CD4-positive, alpha-beta T cell treated with Interleukin-17A for 1 hour (primary cell): ENCODE data around the gene GPATCH2L.

Experiments
- DNase-seq: peaks from one replicate; pipeline ENCODE4 v3.0.0-alpha.2; 2020

GPATCH2L gene

DNA sequence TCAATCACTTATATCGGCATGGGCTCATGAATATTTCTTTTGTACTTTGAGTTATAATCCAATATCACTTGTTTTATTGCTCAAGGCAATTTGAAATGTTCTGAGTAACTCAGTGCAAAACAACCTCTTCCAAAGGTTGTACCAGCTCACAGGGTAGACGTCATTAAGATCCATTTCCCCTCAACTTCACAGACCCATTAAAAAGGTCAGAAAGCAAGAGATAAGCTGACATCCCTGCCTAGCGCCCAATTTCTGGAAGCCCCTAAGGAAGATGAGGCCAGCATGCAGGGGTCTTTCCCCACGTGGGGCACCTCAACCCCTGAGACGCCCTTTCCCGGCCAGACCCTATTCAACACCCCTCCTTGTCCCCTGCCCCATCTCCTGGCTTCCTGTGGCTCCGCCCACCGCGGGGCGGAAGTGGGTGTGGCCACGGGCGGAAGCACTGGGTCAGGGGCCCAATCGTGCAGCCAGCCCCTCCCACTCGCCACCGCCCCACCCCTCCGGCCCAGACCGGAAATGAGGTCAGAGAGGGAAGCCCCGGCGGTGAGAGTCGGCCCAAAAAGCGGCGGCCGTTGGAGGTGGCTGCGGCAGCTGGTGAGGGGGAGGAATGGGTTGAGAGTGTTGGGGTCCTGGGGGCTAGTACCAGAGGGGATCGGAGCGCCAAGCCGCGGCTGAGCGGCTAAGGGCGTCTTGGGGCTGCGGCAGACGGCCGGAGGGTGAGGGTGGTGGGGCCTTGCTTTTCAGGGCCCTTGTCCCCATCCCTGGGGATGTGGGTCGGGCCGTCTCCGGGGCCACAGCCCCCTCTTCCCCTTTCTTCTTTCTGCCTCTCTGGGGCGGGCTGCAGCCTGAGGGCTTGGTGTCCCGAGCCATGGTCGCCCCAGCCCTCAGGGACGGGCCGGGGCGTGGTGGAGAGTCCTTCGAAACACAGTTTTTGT, at the start of gene GPATCH2L:
GPATCH2L (plus strand) TSS at position 525 of the 935 bp plus-strand sequence. CDS start 2,442 bp downstream, outside the sequence.
- peak; percentile 98 for DNase-seq

DNA sequence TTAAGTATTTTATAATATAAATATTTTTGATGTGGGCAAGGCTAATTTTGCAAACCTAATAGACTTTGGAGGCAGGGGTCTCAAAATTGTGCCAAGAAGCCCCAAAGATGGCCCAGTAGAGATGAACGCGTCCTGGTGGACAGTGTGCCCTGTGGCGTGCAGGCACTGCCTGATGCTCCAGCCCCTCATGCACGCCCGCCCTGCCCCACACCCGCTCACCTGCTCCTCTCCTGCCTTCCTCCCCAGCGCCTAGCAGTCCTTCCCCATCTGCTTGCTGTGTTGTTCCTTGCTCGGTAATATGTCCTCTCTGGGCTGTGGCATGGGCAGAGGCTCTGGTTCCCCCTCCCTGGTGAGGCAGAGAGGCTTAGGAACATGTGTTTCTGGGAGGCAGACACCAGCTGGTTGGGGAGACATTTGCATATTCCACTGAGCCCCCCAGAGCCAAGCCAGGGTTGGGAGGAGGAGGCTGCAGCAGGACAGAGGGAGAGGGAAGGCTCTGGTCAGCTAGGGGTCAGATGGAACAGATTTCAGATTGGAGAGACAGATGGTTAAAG, 46.8 kb upstream of the GPATCH2L start:
- no peak for DNase-seq

DNA sequence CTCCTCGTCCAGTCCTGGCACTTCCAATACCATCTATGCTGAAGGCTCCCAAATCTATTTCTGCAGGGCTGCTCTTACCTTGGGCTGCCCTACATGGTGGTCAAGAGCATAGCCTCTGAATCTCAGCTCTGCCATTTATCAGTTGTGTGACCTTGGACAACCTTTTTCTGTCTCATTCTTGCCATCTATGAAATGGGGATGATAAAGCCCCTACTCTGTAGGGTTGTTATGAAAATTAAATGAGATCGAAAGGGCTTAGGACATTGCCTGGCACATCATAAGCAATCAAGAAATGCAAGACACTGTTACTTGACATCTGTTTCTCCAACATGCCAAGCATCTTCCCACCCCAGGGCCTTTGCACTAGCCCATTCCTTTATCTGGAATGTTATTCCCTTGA, 45.5 kb upstream of the GPATCH2L start:
- DNase-seq, result no peak

DNA sequence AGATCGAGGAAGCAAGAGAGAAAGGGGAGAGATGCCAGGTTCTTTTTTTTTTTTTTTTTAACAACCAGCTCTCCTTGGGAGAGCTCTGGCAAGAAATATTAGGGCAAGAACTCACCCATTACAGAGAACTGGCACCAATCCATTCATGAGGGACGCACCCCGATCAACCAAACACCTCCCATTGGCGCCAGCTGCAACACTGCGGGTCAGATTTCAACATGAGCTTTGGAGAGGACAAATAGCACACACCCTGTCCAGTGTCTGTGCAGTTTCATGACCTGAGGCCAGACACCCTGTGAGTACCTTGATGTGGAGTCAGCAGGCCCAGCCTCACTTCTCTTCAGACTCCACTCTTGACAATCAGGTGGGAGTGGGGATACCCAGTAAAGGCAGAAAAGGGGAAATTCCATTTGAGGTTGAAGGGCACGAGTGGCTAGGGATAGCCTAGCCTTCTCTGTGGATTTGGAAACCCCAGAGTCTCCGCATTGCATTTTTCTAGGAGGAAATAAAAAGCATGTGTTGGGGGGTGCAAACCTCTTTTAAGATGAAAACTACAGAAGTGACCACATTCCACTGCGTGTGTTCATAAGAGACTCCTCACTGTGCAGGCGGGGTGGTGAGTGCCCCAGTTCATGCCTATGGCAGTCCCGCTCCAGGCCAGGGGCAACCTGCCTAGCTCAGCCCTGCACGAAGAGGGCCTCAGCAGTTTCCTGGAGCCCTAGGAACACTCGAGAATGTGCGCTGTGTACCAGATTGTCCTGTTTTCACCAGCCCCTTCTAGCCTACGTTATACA, 42.4 kb upstream of the GPATCH2L start:
- DNase-seq, result no peak

DNA sequence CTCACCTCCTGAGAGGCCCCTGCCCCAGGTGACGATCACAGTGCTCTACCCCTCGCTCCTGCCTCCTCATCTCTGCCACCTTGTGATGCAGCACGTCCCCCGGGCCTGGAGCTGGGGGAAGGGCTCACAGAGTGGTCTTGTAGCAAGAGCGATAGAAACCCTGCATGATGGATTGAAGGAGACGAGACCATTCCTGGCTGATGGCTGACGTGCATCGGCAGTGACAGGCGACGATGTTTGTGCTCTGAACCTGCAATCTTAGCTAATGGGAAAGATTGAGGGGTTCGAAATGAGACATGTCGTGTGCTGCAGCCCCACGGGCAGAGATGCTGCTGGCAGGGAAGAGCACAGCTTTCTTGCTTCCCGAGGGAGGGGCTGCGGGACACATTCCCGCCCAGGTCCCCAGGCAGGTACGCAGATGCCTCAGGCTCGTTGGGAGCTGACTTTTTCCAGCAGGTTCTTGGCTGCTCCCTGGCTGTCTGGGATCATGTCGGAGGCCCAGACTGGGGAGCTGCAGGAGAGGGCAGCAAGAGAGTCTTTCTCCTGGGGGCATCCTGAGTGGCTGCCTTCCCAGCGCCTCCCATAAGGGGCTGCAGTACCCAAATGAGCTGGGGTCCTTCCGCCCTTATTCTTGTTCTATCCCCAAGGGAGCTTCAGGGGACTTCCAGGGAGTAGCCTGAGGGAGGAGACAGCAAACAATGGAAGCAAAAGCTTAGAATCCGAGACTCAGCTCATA, 38.7 kb upstream of the GPATCH2L start:
- DNase-seq, result no peak

DNA sequence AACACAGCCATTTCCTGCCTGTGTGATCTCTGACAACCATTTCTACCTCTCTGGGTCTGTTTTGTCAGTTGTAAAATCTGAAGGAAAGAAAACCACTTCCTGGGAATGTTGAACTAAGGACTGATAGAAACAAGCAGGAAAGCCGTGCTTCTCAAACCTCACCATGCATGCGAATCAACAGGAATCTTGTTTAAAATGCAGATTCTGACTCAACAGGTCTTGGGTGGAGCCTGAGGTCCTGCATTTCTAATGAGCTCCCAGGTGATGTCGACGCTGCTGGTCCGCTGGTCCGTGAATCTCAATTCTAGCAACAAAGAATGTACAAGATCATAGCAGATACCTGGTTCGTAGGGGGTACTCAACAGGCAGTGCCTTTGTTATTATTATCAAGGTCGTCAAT, 38.0 kb upstream of the GPATCH2L start:
- DNase-seq, result no peak

DNA sequence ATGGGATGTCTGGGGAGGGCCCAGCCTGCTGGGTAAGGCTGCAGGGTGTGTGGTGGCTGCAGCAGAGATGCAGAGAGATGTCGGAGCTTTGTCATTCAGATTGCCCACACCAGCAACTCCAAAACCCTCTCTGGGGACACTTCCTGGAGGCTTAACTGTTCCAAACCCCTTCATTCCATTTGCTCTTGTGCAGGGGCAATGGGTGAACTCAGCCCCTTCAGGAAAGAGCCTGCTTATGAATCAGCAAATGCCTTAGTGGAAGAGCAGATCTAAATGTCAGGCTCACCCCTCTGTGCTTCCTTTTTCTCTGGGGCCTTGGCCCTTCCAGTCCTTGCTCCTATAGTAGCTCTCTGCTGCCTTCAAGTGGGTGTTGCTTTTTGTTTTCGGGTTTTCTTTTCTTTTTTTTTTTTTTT, 36.7 kb upstream of the GPATCH2L start:
- DNase-seq, result no peak

DNA sequence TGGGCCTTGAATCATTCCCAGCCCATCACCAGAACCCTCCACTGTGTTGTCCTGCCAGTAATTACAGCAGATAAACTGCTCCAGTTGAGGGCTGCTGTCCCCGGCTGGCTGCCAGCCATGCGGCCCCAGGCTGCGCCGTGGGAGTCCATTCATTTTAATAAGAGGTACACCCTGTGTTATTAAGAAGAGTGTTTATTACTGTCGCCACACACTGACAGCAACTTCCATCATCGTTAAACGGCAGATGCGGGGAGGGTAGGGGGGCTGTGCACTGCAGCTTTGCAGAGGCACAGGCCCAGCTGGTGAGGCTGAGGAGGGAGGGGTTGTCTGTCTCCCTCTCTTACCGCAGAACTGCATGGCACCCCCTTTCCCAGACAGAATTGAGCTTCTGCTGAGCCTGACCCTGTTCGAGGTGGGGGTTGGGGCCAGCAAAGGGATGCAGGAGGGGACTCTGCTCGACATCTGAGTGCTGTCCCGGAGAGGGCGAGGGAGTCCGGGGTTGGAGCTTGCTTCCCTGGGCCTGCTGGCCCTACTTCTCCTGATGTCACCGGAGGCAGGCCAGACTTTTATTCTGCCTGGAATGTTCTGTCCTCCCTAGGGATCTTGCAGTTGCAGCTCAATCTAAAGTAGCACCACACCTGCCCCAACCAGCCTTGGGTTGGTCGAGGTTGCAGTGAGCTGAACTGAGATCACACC, 33.8 kb upstream of the GPATCH2L start:
- DNase-seq, result no peak

DNA sequence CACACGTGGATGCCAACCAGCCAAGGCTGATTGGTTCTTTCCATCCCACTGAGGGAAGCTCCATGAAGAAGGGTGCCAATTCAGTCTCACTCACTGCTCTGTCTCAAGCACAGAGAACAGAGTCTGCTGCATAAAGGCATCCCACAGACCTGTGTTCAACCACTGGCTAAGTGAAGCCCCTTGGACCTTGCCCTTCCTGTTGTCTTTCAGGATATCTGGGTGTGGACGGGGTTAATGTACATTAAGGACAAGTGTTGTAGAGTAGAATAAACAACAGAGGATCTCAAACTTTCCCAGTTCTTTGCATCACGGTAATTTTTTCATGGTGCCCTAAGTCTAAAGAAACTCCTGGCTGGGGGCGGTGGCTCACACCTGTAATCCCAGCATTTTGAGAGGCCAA, 33.1 kb upstream of the GPATCH2L start:
- DNase-seq, result no peak

DNA sequence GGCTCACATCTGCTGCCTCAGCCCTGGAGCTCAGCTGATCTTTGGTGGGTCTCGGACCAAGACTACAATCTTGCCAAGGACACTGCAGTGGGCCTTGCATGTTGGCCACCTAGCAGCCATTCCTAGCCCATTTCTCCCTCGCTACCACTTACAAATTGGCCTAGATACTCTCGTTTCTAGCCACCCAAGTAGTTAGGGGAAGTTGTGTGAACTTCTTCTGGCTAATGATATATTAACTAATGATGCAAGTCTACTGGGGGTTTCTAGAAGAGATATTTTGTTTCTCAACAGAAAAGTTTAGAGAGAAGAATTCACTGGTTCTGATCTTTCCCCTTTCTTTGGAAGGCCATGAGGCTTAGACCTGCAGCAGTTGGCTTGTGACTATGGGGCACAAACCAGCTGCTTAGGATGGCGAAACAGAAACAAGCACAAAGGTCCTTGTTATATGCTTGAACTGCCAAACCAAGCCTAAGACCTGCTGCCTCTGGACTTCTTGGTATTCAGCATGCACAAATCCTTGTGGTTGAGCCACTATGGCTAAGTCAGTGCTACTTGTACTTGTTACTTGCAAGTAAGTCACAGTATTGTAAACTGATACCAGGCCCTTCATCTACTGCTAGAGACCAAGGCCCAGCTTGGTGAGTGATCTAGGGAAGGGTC, 30.5 kb upstream of the GPATCH2L start:
- DNase-seq, result no peak

DNA sequence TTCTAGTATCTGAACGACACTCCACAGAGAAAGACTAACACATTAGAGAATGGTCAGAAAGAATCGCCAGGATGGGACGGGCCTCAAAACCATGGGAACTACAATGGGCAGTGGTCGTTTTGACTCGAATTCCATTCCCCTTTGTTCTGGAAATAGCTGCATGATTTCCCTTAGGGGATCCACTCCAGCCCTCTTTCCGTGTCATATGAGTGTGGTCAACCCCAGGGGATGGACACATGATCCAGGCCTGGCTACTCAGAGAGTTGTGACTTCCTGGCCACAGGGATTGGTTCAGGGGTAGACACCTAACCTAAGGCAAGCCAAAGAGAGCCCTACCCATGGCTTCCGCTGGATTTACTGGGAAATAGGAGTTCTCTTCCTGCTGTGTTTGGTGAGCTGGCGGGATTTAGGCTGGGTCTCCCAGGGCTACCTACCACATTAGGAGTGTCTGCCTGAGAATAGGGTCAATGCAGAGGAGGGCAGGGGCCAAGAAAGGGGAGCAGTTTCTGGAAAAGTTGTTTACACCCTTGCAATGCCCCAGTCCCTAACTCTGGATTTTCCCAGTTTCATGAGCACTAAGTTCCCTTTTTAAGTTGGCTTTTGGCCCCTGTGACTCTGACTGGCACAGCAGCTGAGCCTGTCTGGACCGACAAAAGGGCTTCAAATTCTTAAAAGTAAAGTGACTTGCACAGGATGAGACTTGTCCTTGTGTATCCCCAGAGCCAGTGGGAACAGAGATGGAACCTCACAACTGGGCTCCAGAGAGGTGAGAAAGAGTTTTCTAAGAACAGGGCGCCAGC, 28.1 kb upstream of the GPATCH2L start:
- no peak for DNase-seq

DNA sequence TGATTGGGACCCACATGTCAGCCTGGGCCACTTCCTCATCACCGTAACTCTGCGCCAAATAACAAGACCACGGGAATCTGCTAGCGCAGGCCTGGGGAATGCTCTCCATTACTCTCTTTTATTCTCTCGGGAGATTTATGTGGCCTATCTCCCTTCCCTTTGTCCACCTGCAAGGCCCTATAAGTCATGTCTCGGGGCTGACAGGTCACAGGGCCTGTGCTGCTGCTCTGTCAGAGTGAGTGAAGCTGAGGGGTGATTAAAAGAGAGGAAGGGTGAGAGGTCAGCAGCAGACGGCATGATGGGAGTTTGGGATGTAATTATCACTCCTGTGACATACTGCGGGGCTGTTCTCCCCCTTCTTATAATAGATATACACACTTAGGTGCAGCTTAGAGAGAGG, 26.2 kb upstream of the GPATCH2L start:
- no peak for DNase-seq

DNA sequence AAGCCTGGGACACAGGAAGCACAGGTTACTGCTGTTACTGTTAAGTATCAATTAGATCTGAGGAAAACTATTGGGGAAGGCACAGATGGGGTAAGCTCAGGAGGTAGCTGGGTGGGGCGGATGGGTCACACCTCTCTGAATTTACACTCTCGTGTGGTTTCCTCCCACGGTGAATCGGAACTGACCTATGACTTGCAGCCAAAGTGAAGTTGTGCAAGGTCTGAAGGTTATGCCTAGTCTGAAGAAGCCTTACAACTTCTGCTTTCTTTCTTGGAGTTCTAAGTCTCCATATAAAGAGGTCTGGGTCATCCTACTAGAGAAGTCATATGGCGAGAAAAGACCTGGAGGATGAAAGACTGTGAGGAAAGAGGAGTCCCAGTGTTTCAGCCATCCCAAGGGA, 25.6 kb upstream of the GPATCH2L start:
- DNase-seq, result no peak

DNA sequence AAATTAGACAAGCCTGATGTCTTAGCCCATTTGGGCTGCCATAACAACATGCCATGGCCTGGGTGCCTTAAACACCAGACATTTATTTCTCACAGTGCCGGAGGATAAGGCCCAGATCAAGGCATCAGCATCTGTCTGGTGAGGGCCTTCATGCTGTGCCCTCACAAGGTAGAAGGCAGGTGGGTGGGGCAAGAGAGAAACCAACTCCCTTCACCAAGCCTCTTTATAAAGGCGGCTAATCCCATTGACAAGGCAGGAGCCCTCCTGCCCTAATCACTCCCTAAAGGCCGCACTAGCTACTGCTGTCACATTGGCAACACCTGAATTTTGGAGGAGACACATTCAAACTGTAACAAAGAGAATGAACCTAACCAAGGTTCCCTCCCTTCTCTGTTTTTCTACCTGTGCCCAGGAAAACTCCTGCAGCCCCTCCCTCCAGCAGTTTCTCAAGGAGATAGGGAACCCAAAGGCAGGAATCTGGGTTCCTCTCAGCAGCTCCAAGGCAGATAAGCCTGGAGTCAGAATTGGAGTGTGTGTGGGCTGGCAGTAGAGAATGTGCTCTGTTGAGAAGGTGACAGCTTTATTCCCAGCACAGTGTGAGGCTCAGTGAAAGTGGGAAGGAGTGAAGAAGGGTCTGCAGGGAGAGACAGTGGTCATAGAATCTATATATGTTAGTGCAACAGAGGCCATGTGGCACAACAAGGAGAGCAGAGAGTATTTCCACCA, 21.7 kb upstream of the GPATCH2L start:
- DNase-seq, result no peak

DNA sequence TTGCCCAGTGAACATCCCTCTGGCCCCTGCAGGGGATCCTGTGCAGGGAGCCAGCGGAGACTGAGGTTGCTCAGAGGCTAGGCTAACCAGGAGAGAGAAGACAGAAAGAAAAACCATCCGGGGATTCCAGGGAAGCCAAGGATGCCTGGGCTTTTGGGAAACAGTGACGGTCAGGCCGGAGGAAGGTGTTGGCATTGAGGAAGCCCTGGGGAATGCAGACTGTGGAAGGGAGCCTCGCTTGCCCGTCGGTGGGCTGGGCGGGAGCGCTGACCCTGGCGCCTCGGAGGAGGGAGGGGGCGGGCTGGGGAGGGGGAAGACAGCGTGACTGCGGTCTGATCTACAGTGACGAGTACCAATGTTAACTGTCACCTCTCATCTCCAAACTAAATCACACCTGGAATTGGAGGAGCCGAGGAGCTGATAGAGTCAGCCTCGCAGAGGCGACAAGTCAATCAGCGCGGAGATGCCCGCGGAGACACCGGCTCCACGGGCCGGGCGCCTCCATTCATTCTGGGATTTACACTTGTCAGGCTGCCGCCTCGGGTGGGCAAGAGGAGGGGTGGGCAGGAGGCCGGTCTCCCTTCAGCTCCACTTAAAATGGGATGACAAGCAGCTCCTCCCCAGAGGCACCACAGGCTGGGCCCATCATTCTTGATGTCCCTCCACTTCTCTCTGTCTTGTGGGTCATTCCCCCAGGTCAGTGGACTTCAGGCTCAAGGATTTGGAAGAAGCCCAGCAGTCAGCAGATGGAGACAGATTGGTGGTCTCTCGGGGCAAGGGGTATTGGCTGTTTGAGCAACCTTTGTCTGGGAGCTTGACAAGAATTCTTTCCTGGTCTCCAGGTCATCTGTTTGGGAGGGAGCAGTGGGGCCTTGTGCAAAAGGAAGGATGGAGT, 20.4 kb upstream of the GPATCH2L start:
- DNase-seq, result no peak

DNA sequence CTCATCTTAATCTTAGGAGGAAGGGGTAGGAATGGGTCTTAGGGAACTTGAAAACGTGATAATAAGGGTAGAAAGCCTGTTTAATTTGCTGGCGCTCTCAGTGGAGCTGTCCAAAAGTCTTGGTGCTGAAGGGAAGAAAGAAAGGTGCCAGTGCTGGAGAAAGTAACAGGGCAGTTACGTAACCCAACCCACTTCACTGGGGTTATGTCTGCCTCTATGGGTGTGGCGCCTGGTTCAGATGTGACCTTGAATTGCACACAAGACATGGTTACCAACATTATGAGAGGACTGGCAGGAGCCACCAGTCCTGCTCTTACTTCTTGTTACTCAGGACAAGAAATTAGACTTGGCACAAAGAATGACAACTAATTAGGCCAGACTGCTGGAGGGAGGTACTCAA, 18.6 kb upstream of the GPATCH2L start:
- DNase-seq, result no peak

DNA sequence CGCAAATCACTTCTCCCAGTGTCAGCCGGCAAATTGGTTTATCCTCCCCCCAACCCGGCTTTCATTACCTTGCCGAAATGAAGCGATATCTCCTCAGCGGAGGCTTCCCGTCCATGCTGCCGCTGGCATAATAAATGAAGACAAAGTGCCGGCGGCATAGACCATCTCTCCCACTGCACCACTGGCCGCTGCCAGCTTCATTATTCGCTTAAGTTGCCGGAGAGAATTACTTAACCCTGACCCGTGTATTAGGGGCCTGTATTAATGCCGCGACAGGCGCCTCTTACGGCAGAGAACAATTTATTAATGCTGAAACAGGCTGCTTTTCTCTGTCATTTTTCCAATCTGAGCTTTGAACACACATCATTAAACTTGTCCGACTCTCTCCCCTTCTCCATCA, 17.5 kb upstream of the GPATCH2L start:
- DNase-seq, result no peak

DNA sequence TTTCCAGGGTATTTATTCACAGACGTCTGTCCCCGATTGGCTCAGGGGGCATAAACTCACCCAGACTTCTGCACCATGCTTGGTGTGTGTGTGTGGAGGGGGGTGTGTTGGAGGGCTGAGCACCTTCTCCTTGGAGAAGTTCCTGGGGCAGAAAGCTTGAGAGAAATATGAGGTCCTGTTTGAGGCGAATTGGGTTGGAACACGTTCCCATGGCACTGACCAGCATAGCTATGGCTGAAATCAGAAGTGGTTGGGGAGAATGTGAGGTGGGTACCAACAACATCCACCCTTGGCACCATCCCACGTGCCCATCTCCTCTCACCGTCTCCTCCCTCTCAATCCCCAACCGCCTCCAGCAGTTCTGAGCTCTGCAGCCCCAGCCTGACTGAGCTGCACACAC, 16.0 kb upstream of the GPATCH2L start:
- no peak for DNase-seq

DNA sequence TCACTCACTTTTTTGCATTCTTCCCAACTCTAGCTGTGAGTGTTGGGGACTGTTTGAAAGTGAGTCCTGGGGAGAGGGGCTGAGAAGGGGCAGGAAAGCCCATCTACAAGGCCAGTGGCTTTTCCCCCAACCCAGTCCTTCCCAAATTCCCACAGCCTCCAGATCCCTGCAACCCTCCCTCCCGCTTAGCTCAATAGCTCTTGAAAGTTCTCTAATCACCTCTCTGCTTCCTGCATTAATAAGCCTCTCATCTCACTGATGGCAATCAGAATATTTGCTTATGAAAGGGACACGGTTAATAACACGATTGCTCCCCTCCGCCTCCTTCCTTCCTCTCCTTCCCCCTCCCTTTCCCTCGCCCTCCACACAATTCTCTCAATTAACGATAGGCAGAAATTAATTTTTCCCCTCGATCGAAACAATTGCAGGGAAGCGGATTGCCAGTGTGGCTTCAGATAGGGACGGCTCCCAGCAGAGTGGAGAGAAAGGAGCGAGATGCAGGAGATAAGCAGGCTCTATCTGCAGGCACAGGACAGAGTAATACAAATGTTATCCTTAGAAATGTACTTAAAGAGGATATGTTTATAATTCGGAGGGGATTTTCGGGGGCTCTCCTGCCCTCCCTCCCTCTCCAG, 15.1 kb upstream of the GPATCH2L start:
- DNase-seq, result no peak
